ENCODE measurements around the gene PPP1R1A. TPM values are rescaled to one million over a fixed set of nuclear protein-coding genes. Genes with fewer than 3 reads are reported as not detected.
A peak's percentile ranks its signal among the peaks of the same experiment; 100 is the strongest.

The PPP1R1A gene
- total and polyA plus RNA-seq, 2 donors (not counting 1 experiment from before 2014, with no cell fraction given): not detected

- H3K27ac Mint-ChIP-seq: no peak overlapping the region
- Histone ChIP-seq H3K79me2 (ENCODE audit: control insufficient read depth, insufficient read depth, low read length) (no peaks in the 10 kb centered on the region), H4K20me1 (ENCODE audit: control insufficient read depth, insufficient read depth, low read length, poor library complexity, severe bottlenecking) (no peaks in the 10 kb centered on the region), H3K27ac (ENCODE audit: low read length in 2 of 2) (no peak overlapping the region), H3K9me3 (ENCODE audit: control extremely low read depth in 1 of 3, control insufficient read depth in 2 of 3, insufficient read depth in 1 of 3, low read length in 2 of 3) (no peaks in the 10 kb centered on the region), H2AFZ (ENCODE audit: insufficient read depth, low read depth, low read length, poor library complexity, severe bottlenecking) (no peak overlapping the region), H3K9ac (ENCODE audit: low read length) (no peak overlapping the region), H3K36me3 (replicated peaks in 1 of 2; ENCODE audit: control extremely low read depth in 1 of 2, control insufficient read depth in 1 of 2, extremely low read depth in 1 of 2, insufficient read depth in 2 of 2, low read length in 1 of 2) (no peaks in the 10 kb centered on the region), H3K4me1 (ENCODE audit: control insufficient read depth in 2 of 2, insufficient read depth in 2 of 2, low read length in 2 of 2) (no peaks in the 10 kb centered on the region), H3K27me3 (replicated peaks in 1 of 4; ENCODE audit: control extremely low read depth in 1 of 4, control insufficient read depth in 3 of 4, insufficient read depth in 4 of 4, low read length in 3 of 4) (peaks cover 0 to 32% (median 3%) of the 10 kb centered on the region in 4 experiments), H3K4me2 (replicated peaks; ENCODE audit: low read depth, low read length, poor library complexity, severe bottlenecking) (no peak overlapping the region), H3K4me3 (ENCODE audit: control extremely low read depth in 1 of 5, extremely low read depth in 1 of 5, insufficient read depth in 1 of 5, low read depth in 2 of 5, low read length in 4 of 5) (no peak overlapping the region)
- no peak for ATAC-seq (ENCODE audit: low read depth)
- ChIA-PET CTCF (interaction anchor here (0.7 to 2.6 kb wide), 14 partner anchors 9 to 396 kb away, joined by 3 to 17 read pairs (median 4); no protein-coding TSS in a partner anchor), POLR2A (no interaction called here)
- H3K4me3 Mint-ChIP-seq: no peak overlapping the region
- no peaks in the 10 kb centered on the region for H3K9me3 Mint-ChIP-seq (ENCODE audit: insufficient read depth)
- peak; percentile 52 for DNase-seq
- 37% methylated on average over 3 of the region's 3 CpGs for WGBS (ENCODE audit: insufficient coverage)
- intact Hi-C loops (cut with micrococcal nuclease): loop anchor here (2.0 kb wide), 1 partner anchor 362 kb away; no protein-coding TSS in a partner anchor
- TF ChIP-seq CTCF (IDR thresholded peaks at IDR 0.05): peak; percentile 85
- no peak for TF ChIP-seq EZH2 (IDR thresholded peaks at IDR 0.05; ENCODE audit: borderline replicate concordance, insufficient read depth, low read depth, low read length, poor library complexity, severe bottlenecking)
- no peaks in the 10 kb centered on the region for H3K4me1 Mint-ChIP-seq
- H3K27me3 Mint-ChIP-seq: peaks cover 32% of the 10 kb centered on the region
Measured at GRCh38 chr12:54596526-54596946, 8.1 kb upstream of the PPP1R1A start.

GRCh38 chr12:54595471-54595870 lies 7.0 kb upstream of the PPP1R1A start:
- Histone ChIP-seq H3K9ac (ENCODE audit: low read length) (no peak overlapping the region), H3K27ac (ENCODE audit: low read length in 2 of 2) (no peak overlapping the region), H3K79me2 (ENCODE audit: control insufficient read depth, insufficient read depth, low read length) (no peaks in the 10 kb centered on the region), H3K9me3 (ENCODE audit: control extremely low read depth in 1 of 3, control insufficient read depth in 2 of 3, insufficient read depth in 1 of 3, low read length in 2 of 3) (no peaks in the 10 kb centered on the region), H3K4me3 (ENCODE audit: control extremely low read depth in 1 of 5, extremely low read depth in 1 of 5, insufficient read depth in 1 of 5, low read depth in 2 of 5, low read length in 4 of 5) (no peak overlapping the region), H3K4me1 (ENCODE audit: control insufficient read depth in 2 of 2, insufficient read depth in 2 of 2, low read length in 2 of 2) (no peaks in the 10 kb centered on the region), H3K27me3 (replicated peaks in 1 of 4; ENCODE audit: control extremely low read depth in 1 of 4, control insufficient read depth in 3 of 4, insufficient read depth in 4 of 4, low read length in 3 of 4) (peaks cover 0 to 40% (median 7%) of the 10 kb centered on the region in 4 experiments), H3K36me3 (replicated peaks in 1 of 2; ENCODE audit: control extremely low read depth in 1 of 2, control insufficient read depth in 1 of 2, extremely low read depth in 1 of 2, insufficient read depth in 2 of 2, low read length in 1 of 2) (no peaks in the 10 kb centered on the region), H3K4me2 (replicated peaks; ENCODE audit: low read depth, low read length, poor library complexity, severe bottlenecking) (no peak overlapping the region), H2AFZ (ENCODE audit: insufficient read depth, low read depth, low read length, poor library complexity, severe bottlenecking) (no peak overlapping the region), H4K20me1 (ENCODE audit: control insufficient read depth, insufficient read depth, low read length, poor library complexity, severe bottlenecking) (no peaks in the 10 kb centered on the region)
- H3K27me3 Mint-ChIP-seq: peaks cover 42% of the 10 kb centered on the region
- no CpG with 5 or more reads among the region's 3 CpGs for WGBS (ENCODE audit: insufficient coverage)
- no peaks in the 10 kb centered on the region for H3K4me1 Mint-ChIP-seq
- no peak overlapping the region for H3K27ac Mint-ChIP-seq
- ChIA-PET CTCF (interaction anchor here (1.0 to 2.6 kb wide), 11 partner anchors 8 to 142 kb away, joined by 3 to 17 read pairs (median 4); no protein-coding TSS in a partner anchor), POLR2A (no interaction called here)
- no peak for DNase-seq
- TF ChIP-seq EZH2 (IDR thresholded peaks at IDR 0.05; ENCODE audit: borderline replicate concordance, insufficient read depth, low read depth, low read length, poor library complexity, severe bottlenecking) (no peak), CTCF (IDR thresholded peaks at IDR 0.05) (no peak)
- H3K4me3 Mint-ChIP-seq: no peak overlapping the region
- H3K9me3 Mint-ChIP-seq (ENCODE audit: insufficient read depth): no peaks in the 10 kb centered on the region
- ATAC-seq (ENCODE audit: low read depth): no peak
- intact Hi-C loops (cut with micrococcal nuclease): no loop called here

Data from B cell (primary cell).